GM21786 (cell line): ENCODE data around the gene RNF225.
"Not testable (repeated sequence)": the region's sequence is repeated elsewhere in the genome, so short reads cannot be mapped to it uniquely, and the experiment has no call there.

Source experiments
- ATAC-seq: cut with Tn5 transposase; IDR thresholded peaks from one replicate; pipeline ENCODE4 v1.9.1; 2021; ENCODE audit not compliant: unreplicated experiment

RNF225 gene

DNA sequence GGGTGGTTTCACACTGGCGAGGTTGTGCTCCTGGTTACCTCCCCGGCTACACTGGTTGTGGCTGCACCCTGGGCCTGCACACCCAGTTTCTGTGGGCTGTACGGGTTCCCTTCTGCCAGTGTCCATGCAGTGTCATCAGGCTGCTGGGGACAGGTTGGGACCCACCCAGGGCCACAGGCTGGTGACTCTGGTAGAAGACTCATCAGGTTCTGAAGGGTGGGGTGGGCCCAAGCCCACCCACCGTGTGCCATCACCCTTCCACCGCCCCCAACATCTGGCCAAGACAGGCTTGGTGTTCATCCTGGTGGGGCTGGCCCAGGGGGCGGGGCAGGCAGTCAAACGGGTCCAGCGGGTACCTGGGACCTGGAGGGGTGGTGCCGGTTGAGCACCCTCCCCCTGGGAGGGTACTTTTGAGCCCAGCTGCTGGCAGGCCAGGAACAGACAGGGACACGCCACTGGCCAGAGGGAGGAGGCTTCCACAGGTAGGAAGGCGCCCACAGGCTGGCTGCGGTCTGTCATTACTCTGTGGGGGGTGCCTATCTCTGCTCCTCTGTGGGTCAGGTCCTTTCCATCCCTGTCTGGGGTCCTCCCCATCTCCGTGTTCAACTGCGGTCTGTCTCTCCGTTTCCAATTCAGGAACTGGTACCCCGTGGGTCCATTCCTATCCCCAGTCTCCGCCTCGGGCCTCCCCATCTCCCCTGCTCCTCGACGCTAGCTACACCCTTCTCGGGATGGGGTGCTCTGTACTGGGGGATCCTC lies at the start of gene RNF225:
RNF225 (plus strand) TSS at position 437 of the 759 bp plus-strand sequence. CDS start 434 bp downstream, outside the sequence.
- ATAC-seq: no peak

DNA sequence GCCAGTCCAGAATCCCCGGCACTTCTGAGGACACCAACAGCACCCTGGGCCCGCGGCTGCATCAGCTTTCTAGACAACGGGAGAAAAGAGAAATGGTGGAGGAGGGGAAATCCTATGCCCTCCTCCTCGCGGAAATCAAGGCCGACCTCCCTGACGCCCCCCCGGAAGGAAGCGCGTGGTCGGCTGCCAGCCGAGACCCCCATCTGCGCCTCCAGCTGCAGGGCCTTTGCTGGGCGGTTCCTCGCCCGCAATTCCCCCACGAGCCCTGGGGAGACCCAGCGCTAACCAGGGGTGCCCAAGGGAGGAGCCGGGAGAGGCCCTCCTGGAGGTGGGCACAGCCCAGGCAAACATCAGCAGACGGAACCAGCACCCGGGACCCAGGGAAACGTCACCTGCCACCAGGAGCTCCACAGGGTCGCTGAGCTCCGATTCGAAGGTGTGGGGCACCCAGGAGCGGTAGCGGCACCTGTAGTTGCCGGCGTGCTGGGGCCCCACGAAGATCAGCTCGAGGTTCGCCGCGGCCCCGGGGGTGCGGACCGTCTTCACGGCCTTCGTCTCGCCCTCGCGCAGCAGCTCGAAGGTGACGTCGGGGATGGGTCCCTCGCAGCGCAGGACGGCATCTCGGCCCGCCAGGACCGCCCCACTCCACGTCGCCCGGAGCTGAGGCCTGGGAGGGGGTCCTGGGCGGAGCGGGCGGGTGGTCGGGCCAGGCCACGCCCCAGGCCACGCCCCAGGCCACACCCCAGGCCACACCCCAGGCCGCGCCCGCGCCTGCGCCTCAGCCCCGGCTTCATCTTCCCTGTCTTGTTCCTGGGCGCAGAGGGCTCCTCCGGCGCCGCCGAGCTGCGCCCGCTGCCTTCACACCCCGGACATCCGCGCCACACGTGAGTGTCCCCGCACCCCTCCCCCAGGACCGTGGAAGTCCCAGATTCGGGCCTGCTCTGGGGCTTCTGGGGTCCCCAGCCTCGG lies 48.2 kb upstream of the RNF225 start:
- peak; percentile 87 for ATAC-seq

DNA sequence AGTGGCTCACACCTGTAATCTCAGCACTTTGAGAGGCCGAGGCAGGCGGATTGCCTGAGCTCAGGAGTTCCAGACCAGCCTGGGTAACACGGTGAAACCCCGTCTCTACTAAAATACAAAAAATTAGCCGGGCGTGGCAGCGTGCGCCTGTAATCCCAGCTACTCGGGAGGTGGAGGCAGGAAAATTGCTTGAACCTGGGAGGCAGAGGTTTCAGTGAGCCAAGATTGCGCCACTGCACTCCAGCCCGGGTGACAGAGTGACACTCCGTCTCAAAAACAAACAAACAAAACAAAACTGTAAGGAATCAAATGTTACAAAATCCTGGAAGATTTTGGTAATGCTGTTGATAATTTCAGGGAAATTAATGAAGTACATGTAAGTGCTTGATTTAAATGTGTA lies 47.4 kb upstream of the RNF225 start:
- ATAC-seq: not testable (repeated sequence)

DNA sequence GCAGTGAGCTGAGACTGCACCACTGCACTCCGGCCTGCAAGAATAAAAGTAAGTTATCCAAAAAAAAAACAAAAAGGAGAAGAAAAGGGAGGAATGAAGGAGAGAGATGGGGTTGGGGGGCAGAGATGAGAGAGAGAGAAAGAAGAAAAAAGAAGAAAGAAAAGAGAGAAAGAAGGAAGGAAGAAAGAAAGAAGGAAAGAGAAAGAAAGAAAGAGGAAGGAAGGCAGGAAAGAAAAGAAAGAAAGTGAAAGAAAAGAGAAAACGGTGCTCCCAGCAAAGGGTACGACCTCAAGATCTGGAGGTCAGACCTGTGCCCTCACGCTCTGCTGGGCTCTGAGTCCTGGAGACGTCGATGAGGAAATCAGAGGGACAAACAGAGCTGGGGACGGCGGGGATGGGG lies 45.9 kb upstream of the RNF225 start:
- ATAC-seq: no peak

DNA sequence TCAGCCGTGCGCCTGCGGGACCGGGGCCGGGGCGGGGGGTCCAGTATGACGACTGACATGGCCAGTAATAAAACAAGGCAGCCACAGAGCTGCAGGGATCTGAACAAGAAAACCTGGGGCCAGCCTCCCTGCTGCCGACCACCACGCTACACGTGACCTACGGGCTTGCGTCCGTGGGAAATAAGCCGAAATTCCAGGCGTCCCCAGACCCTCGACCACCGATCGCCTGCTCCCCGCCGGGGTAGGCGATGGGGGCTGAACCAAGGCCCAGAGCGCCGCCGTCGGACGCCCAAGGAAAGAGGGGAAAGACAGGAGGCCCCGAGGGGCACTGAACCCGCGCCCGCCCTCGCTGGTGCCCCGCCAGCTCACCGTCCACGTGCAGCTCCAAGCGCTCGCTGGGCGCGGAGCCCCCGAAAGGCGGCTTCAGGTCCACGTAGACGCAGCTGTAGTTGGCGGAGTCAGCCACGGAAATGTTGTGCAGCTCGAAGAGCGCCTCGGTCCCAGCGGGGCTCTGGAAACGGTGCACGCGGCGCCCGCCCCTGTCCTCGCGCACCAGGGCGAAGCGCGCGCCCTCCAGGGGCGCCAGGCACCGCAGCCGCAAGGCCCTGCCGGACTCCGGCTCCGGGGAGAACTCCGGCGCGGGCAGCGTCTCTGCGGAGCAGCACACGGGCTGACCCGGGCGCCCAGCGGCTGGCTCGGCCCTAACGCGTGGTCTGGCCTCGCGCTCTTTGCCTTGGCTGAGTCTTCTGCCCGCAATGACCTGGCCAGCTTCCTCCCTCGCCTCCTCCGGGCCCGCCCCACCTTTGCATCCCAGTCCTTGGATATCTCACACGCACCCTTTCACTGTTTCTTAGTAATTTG lies 45.2 kb upstream of the RNF225 start:
- ATAC-seq: no peak

DNA sequence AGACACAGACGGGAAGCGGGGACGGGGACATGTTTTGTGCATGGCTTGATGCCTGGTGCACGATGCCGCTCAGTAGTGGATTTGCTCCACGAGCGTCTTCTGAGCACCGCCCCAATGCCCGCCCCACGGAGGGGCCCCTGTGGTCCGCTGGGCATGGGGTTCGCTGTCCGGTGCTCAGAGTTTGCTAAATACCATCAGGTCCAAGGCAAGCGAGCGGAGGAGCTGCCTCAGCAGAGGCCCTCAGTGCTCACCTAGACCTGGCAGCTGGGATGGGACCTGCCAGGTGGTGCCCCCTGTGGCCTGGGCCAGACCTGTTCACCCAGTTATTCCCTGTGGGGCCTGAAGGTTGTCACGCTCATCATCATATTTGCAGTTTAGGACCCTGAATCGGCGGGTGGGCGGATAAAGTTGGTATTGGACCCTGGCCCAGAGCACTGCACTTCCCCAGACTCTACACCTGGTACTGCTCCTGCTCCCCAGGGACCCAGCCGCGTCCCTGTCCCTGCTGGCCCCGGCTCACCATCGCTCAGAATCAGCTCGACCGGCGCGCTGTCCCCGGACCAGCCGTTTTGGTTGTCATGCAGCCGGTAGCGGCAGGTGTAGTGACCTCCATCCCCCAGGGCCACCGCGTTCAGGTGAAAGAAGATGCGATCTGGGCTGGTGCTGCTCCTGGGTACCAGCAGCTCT lies 44.4 kb upstream of the RNF225 start:
- no peak for ATAC-seq

DNA sequence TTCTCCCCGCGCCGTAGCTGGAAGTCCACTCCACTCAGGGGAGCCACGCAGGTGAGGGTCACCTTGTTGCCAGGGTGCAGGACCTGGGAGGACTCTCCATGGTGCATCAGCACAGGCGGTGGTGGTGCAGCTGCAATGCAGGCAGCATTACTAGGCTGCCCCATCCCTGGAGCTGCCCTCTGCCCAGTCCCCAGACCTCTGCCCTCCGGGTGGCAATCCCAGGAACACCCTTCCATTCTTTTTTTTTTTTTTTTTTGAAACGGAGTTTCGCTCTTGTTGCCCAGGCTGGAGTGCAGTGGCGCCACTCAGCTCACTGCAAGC lies 43.9 kb upstream of the RNF225 start:
- ATAC-seq: no peak

DNA sequence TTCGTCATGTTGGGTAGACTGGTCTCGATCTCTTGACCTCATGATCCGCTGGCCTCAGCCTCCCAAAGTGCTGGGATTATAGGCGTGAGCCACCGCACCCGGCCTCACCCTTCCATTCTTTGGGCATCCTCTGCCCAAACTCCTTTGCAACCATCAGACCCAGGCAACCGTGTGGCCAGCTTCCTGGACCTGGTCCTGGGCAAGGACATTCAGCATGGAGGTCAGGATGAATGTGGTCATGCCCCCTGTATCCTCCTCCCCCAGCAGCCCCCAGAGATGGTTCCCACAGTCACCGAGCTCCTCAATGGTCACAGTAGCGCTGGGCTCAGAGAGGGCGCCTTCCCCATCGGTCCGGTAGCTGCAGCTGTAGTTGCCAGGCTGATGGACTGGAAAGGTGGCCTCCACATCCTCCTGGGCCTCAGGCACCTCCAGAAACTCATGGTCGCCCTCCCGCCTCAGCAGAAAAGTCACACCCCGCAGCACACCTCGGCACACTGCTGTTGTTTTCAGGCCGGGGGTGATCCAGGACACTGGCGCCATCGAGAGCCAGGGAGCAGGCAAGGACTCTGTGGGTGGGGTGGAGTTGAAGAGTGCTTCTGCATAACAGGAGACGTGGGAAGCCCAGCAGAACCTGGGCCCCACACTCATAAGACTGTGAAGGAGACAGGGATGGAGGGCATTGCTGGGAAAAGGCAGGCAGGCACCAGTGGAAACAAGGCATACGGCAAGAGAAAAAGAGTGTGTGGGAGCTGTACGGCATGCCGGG lies 43.3 kb upstream of the RNF225 start:
- ATAC-seq: no peak

DNA sequence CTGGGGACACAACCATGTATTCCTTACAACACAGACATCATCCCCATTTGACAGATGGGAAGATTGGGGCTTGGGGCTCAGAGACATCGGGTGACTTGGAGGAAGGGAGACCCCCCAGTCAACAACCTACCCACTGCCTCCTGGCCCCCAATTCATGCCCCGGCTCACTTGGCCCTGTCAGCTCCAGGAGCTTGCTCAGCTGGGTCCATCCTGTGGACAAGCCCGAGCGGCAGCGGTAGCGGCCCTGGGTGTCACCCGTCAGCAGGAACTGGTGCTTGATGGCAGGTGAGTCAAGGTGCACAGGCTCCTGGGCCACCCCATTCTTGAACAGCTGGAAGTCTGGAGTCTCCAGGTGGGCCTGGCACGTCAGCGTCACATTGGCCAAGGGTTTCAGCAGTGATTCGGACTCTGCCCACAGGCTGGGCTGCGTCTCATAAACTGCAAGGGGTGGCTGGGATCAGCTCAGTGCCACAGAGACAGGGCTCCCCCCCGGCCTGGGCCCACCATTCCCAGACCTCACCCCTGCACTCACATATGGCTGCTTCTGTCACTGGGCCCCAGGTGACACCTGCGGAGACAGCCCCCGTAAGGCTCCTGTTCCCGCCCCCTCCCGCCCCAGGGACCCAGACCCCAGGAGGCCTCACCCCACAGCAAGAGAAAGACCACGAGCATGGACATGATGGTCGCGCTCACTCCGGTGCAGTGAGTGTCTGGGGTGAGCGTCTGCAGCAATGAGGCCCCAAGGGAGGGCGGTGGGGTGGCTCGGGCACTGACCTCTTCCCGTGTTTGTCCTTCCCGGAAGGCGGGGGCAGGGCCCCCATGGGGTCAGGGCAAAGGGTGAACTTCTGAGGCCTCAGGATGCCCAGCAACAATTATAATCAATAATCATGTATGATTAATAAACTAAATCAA lies 42.4 kb upstream of the RNF225 start, which contains the start of gene A1BG:
A1BG (minus strand) TSS at position 733 of the 912 bp plus-strand sequence; CDS start at position 678, 55 bp downstream.
- no peak for ATAC-seq

DNA sequence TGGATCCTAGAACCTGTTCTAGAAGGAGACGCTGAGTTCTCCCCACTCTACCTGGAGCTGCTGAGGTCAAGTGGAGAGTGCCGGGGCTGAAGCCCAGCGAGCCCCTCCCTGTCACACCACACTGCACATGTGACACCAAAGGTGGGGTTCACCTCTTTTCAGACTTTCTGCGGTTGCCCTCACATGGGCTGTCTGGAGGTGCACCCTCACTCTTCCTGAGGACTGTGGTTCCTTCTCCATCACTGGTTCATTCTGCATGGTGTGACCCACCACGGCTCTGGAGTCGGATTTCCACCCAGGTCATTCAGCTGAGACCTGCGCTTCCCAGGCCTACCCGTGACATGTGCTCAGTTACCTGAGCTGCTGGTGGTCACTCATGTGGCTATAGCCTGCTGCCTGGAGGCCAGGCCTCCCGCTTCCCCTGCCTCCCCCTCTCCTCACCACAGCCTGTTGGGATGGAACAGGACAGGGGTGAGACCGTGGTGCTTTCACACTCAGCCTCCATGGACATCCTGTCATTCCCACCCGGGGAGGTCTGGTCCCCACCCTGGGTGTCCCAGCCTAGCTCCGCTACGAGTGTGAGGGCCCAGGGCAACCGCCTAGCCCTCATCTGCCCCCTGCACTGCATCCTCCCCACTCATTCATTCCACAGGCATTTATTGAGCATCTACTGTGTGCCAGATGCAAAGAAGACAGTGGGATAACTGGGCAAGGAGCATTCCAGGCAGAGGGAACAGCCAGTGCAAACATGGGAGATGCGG lies 41.6 kb upstream of the RNF225 start:
- no peak for ATAC-seq

DNA sequence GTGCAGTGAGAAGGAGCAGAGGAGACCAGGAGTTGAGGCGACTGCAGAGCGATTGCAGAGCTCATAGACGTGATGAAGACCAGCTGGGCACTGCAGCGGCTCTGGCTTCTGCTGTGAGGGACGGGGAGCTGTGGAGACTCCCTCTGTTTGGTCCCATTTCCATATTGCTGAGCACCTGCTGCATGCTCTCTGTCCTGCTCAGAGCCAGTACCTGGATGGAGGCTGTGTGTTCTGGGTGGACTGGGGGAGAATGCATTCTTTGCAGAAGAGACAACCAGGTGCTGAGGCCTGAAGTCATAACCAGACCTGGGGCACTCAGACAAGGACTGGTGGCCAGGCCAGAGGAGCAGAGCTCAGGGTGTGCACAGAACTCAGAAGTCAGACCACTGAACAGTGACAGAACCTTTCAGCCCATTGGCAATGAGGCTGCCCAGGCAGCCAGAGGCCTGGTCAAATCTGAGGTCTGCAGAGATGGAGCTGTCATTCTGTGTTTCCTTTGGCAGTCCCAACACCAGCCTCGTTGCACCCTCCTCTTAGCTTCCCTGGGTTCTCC lies 40.9 kb upstream of the RNF225 start:
- no peak for ATAC-seq

DNA sequence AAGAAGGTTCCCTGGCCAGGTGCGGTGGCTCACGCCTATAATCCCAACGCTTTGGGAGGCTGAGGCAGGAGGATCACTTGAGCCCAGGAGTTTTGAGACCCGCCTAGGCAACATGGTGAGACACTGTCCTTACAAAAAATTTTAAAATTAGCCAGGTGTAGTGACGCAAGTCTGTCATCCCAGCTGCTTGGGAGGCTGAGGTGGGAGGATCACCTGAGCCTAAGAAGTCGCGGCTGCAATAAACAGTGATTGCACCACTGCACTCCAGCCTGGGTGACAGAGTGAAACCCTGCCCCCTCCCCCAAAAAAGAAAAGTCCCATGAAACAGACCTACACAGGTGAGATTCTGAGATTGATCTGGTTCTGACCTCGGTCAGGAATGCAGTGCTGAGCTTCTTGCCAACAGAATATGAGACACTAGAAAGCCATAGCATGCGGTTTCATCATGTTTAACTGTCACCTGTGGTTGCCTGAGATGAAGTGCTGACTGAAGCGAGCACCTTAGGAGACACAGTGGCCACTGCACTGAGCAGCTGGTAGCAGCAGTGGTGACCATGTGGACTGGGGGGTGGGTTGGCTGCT lies 40.1 kb upstream of the RNF225 start:
- ATAC-seq: no peak

DNA sequence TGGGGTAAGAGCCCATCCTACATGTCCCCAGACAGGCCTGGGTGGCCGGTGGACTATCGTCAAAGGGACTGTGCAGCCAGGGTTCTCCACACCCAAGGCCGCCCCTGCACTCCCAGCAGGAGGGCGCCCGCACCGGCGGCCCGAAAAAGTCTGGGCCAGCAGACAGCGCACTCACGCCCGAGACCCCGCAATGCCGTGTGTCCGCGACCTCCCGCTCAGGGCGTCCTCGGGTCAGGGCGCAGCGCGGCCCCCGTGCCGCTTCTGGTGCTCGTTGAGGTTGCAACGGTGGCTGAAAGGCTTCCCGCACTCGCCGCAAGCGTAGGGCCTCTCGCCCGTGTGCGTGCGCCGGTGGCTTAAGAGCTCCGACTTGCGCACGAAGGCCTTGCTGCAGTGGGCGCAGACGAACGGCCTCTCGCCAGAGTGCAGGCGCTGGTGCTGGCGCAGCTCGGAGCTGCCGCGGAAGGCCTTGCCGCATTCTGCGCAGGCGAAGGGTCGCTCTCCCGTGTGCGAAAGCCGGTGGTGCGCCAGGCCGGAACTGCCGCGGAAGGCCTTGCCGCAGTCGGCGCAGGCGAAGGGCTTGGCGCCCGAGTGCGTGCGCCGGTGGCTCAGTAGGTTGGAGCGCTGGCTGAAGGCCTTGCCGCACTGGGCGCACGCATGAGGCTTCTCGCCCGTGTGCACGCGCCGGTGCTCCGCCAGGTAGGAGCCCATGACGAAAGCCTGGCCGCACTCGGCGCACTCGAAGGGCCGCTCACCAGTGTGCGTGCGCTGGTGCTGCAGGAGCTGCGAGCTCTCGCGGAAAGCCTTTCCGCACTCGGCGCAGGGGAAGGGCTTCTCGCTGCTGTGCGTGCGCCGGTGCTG lies 39.3 kb upstream of the RNF225 start:
- no peak for ATAC-seq

DNA sequence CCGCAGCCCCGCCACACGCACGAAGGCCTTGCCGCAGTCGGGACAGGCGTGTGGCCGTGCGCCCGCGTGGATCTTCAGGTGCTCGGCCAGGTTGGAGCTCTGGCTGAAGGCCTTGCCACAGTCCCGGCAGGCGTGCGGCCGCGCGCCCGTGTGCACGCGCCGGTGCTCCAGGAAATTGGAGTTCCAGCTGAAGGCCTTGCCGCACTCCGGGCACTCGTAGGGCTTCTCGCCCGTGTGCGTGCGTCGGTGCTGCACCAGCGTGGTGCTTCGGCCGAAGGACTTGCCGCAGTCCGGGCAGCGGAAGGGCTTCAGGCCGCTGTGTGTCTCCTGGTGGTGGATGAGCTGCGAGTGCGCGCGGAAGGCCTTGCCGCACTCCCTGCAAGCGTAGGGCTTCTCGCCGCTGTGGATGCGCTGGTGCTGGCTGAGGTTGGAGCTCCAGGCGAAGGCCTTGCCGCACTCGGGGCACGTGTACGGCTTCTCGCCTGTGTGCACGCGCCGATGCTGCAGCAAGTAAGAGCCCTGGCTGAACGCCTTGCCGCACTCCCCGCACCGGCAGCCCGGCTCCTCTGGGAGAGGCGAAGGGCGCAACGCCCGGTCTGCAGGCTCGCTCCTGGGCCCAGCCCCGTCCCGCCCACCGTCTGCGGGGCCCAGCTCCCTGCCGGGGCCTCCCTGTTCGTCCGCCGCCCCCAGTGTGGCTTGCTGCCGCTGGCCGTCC lies 38.5 kb upstream of the RNF225 start:
- no peak for ATAC-seq

DNA sequence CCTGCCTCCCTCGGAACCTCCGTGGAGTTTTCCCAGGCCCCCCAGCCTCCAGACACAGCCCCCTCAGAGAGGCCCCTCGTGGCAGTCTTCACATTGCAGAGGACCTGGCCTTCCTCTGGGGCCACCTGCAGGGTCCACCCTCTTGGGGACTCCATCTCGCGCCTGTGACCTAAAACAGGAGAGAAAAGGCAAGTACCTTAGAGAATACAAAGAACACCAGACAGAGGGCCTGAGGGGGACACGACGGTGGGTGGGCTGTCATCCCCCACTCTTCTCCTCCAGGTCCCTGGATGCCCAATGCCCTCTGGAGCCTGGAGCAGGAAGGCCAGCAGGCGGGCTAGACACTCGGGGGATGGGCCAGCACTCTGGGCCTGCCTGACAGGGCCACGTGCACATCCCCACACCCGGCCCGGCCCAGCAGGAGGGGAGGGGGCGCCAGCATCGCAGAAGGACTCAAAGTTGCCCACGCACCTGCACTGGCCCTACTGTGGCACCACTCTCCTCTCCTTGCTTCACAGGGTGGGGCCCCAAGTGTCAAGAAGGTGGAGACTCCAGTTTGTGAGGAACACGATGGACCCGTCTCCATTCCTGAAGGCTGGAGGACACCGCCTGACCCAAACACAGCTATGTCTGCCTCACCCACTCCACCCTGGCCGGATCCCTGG lies 37.8 kb upstream of the RNF225 start:
- ATAC-seq: no peak
